ENCODE measurements around the gene PACRG. TPM values are rescaled to one million over a fixed set of nuclear protein-coding genes. Genes with fewer than 3 reads are reported as not detected.

The PACRG gene
- polyA plus RNA-seq, 1 donor from 2014 or later: 16.6 TPM

DNA sequence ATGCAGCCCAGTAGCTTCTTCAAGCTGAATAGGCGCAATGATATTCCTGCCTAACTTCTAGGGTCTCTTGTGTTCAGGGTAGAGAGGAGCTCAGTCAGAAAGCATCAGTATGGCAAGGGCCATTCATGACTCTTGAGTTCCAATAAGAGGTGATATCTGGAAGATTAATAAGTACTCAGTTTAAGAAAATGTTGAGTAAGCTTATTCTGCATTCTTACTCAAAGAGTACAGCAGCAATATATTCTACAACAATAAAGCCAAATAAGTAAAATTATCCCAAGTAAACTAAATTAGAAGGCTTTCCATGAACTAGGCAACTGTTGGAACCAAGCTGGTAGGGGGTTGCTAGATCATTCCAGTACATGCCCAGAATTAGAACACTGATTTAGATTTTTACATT, 303.2 kb downstream of the PACRG start:
- Histone ChIP-seq H3K9ac (ENCODE audit: low read length) (no peak overlapping the region), H3K4me3 (ENCODE audit: low read length) (no peak overlapping the region), H2AFZ (ENCODE audit: low read depth, low read length) (no peak overlapping the region), H3F3A (ENCODE audit: insufficient read depth, low read length, poor library complexity, severe bottlenecking) (no peaks in the 10 kb centered on the region), H3K9me2 (ENCODE audit: insufficient read depth, low read length) (no peaks in the 10 kb centered on the region), H3K9me3 (ENCODE audit: low read length) (peaks cover 4% of the 10 kb centered on the region), H3K27ac (ENCODE audit: low read length) (no peak overlapping the region), H4K20me1 (ENCODE audit: insufficient read depth) (no peaks in the 10 kb centered on the region), H3K4me2 (ENCODE audit: low read length) (no peak overlapping the region), H3K79me2 (replicated peaks; ENCODE audit: insufficient read depth, low read length) (no peaks in the 10 kb centered on the region), H3K27me3 (ENCODE audit: insufficient read depth, low read depth, low read length) (no peaks in the 10 kb centered on the region), H3K36me3 (ENCODE audit: insufficient read depth, low read length) (no peaks in the 10 kb centered on the region)
- TF ChIP-seq SMC3 (conservative IDR thresholded peaks at IDR 0.05; ENCODE audit: poor library complexity): no peak

DNA sequence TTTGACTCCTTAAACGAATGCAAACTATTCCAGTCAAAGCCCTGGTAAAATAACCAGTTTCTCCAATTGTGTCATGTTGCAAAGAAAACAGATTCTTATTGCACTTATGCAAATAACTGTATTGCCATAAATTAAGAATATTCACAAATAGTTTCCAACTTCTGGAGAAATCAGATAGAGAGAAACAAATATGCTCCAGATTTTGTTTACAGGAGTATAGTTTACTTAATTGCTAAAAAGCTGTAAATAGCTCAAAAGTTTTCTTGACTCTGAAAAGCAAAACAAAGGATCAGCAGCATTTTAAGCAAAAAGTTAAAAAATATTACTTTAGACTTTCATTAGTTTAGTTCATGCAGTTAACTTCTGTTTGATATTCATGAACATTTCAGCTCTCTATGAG, 304.2 kb downstream of the PACRG start:
- Histone ChIP-seq H4K20me1 (ENCODE audit: insufficient read depth) (no peaks in the 10 kb centered on the region), H3K4me3 (ENCODE audit: low read length) (no peak overlapping the region), H3F3A (ENCODE audit: insufficient read depth, low read length, poor library complexity, severe bottlenecking) (no peaks in the 10 kb centered on the region), H3K27me3 (ENCODE audit: insufficient read depth, low read depth, low read length) (no peaks in the 10 kb centered on the region), H2AFZ (ENCODE audit: low read depth, low read length) (no peak overlapping the region), H3K9me3 (ENCODE audit: low read length) (peaks cover 4% of the 10 kb centered on the region), H3K36me3 (ENCODE audit: insufficient read depth, low read length) (no peaks in the 10 kb centered on the region), H3K4me2 (ENCODE audit: low read length) (no peak overlapping the region), H3K9me2 (ENCODE audit: insufficient read depth, low read length) (no peaks in the 10 kb centered on the region), H3K9ac (ENCODE audit: low read length) (no peak overlapping the region), H3K27ac (ENCODE audit: low read length) (no peak overlapping the region), H3K79me2 (replicated peaks; ENCODE audit: insufficient read depth, low read length) (no peaks in the 10 kb centered on the region)
- TF ChIP-seq, protein P1, sequence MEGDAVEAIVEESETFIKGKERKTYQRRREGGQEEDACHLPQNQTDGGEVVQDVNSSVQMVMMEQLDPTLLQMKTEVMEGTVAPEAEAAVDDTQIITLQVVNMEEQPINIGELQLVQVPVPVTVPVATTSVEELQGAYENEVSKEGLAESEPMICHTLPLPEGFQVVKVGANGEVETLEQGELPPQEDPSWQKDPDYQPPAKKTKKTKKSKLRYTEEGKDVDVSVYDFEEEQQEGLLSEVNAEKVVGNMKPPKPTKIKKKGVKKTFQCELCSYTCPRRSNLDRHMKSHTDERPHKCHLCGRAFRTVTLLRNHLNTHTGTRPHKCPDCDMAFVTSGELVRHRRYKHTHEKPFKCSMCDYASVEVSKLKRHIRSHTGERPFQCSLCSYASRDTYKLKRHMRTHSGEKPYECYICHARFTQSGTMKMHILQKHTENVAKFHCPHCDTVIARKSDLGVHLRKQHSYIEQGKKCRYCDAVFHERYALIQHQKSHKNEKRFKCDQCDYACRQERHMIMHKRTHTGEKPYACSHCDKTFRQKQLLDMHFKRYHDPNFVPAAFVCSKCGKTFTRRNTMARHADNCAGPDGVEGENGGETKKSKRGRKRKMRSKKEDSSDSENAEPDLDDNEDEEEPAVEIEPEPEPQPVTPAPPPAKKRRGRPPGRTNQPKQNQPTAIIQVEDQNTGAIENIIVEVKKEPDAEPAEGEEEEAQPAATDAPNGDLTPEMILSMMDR (IDR thresholded peaks at IDR 0.05; ENCODE audit: poor library complexity, severe bottlenecking): no peak
- TF ChIP-seq MXI1 (conservative IDR thresholded peaks at IDR 0.05; ENCODE audit: poor library complexity, severe bottlenecking): no peak
- TF ChIP-seq RAD21 (conservative IDR thresholded peaks at IDR 0.05): no peak
- TF ChIP-seq TAF1 (IDR thresholded peaks at IDR 0.05; ENCODE audit: low read depth): no peak
- TF ChIP-seq SMC3 (conservative IDR thresholded peaks at IDR 0.05; ENCODE audit: poor library complexity): no peak
- no peak for TF ChIP-seq POLR2AphosphoS5 (IDR thresholded peaks at IDR 0.05)
- TF ChIP-seq, protein P2, sequence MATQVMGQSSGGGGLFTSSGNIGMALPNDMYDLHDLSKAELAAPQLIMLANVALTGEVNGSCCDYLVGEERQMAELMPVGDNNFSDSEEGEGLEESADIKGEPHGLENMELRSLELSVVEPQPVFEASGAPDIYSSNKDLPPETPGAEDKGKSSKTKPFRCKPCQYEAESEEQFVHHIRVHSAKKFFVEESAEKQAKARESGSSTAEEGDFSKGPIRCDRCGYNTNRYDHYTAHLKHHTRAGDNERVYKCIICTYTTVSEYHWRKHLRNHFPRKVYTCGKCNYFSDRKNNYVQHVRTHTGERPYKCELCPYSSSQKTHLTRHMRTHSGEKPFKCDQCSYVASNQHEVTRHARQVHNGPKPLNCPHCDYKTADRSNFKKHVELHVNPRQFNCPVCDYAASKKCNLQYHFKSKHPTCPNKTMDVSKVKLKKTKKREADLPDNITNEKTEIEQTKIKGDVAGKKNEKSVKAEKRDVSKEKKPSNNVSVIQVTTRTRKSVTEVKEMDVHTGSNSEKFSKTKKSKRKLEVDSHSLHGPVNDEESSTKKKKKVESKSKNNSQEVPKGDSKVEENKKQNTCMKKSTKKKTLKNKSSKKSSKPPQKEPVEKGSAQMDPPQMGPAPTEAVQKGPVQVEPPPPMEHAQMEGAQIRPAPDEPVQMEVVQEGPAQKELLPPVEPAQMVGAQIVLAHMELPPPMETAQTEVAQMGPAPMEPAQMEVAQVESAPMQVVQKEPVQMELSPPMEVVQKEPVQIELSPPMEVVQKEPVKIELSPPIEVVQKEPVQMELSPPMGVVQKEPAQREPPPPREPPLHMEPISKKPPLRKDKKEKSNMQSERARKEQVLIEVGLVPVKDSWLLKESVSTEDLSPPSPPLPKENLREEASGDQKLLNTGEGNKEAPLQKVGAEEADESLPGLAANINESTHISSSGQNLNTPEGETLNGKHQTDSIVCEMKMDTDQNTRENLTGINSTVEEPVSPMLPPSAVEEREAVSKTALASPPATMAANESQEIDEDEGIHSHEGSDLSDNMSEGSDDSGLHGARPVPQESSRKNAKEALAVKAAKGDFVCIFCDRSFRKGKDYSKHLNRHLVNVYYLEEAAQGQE (IDR thresholded peaks at IDR 0.05; ENCODE audit: borderline replicate concordance): no peak
- TF ChIP-seq EZH2 (IDR thresholded peaks at IDR 0.05; ENCODE audit: borderline replicate concordance, insufficient read depth, low read length, poor library complexity, severe bottlenecking): no peak
- no peak for TF ChIP-seq EP300 (conservative IDR thresholded peaks at IDR 0.05; ENCODE audit: poor library complexity, severe bottlenecking)

DNA sequence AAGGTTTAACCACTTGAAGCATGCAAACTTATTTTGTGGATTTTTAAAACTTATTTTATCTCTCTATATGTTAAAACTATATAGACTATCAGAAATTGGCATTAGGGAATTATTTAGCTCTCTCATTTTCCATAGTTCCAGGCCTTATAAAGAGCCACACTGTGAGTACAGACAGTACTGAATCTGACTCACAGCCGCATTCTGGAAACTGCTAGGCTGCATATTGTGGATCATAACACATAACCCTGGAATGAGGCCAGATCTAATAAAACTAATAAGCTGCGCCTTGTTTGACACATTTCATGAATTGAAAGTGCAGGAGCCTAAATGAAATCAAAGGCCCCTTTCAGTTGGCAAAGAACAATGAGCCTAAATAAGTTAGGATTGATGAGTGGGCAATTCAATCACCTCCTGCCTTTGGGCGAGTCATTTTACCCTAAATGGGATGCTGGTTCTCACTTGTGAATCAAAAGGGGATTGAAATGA, 308.4 kb downstream of the PACRG start:
- no peak overlapping the region for H3K9ac ChIP-seq (ENCODE audit: low read length)
- H3K79me2 ChIP-seq (replicated peaks; ENCODE audit: insufficient read depth, low read length): no peaks in the 10 kb centered on the region
- no peak overlapping the region for H3K4me2 ChIP-seq (ENCODE audit: low read length)
- no peak overlapping the region for H3K4me3 ChIP-seq (ENCODE audit: low read length)
- no peaks in the 10 kb centered on the region for H3K9me2 ChIP-seq (ENCODE audit: insufficient read depth, low read length)
- TF ChIP-seq SMC3 (conservative IDR thresholded peaks at IDR 0.05; ENCODE audit: poor library complexity) (no peak), TAF1 (IDR thresholded peaks at IDR 0.05; ENCODE audit: low read depth) (no peak), RAD21 (conservative IDR thresholded peaks at IDR 0.05) (no peak), EZH2 (IDR thresholded peaks at IDR 0.05; ENCODE audit: borderline replicate concordance, insufficient read depth, low read length, poor library complexity, severe bottlenecking) (no peak), POLR2AphosphoS5 (IDR thresholded peaks at IDR 0.05) (no peak), MXI1 (conservative IDR thresholded peaks at IDR 0.05; ENCODE audit: poor library complexity, severe bottlenecking) (no peak), EP300 (conservative IDR thresholded peaks at IDR 0.05; ENCODE audit: poor library complexity, severe bottlenecking) (no peak)
- TF ChIP-seq, protein P1 (IDR thresholded peaks at IDR 0.05; ENCODE audit: poor library complexity, severe bottlenecking): no peak
- TF ChIP-seq, protein P2 (IDR thresholded peaks at IDR 0.05; ENCODE audit: borderline replicate concordance): no peak
- H2AFZ ChIP-seq (ENCODE audit: low read depth, low read length): no peak overlapping the region
- no peak overlapping the region for H3K27ac ChIP-seq (ENCODE audit: low read length)
- no peaks in the 10 kb centered on the region for H4K20me1 ChIP-seq (ENCODE audit: insufficient read depth)
- no peaks in the 10 kb centered on the region for H3F3A ChIP-seq (ENCODE audit: insufficient read depth, low read length, poor library complexity, severe bottlenecking)
- H3K9me3 ChIP-seq (ENCODE audit: low read length): peaks cover 4% of the 10 kb centered on the region
- H3K27me3 ChIP-seq (ENCODE audit: insufficient read depth, low read depth, low read length): no peaks in the 10 kb centered on the region
- no peaks in the 10 kb centered on the region for H3K36me3 ChIP-seq (ENCODE audit: insufficient read depth, low read length)

All from neural cell (in vitro differentiated cells).